Adipose tissue (tissue), 3 donors: ENCODE measurements around the gene CCR1. TPM values are rescaled to one million over a fixed set of nuclear protein-coding genes. Genes with fewer than 3 reads are reported as not detected.
"Not testable (repeated sequence)": the region's sequence is repeated elsewhere in the genome, so short reads cannot be mapped to it uniquely, and the experiment has no call there.

Experiments used
- H3K27ac ChIP-seq: one replicate; pipeline ENCODE4 v1.5.1; 2013; ENCODE audit warnings: low read depth, low read length
- WGBS, 3 donors: extraction: QIAGEN DNeasy Blood & Tissue Kit; methylation state at CpG; one replicate each; pipeline ENCODE4 v1.1.7; 2013; 5-methylcytosine and 5-hydroxymethylcytosine counted together
- polyA plus RNA-seq, 3 donors: library from polyadenylated mRNA; stranded (reverse); fragments of 200-250 nt; gene quantifications; one replicate each; pipeline ENCODE4 v1.2.3, GENCODE V29; 2013
- donor health status: healthy with polysubstance abuse.
- donor health status: Bipolar disorder and iron deficiency.
- donor health status: healthy.

The CCR1 gene
- polyA plus RNA-seq, 3 donors, result 1.3 to 15.5 (median 5.5) TPM

DNA sequence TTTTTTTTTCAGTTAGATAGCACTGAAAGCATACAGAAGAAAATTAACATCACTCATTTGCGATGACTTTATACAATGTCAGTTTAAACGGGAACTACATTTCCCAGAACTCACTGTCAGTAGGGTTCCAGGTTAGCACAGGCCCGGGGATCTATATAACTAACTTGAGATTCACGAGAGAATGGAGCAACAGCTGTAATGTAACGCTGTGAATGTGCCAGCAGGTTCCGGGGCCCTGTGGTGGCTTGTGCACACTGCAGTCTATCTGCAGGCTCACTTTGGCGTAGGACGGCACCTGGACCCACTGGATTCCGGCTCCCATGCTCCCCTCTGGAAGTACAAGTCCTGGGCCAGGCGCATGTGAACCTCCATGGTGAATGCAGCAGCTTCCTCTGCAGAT lies 19.4 kb downstream of the CCR1 start:
- WGBS, 3 donors, result 92 to 94% (median 94%) methylated on average over 10 of the region's 10 CpGs
- H3K27ac ChIP-seq, result no peak overlapping the region

DNA sequence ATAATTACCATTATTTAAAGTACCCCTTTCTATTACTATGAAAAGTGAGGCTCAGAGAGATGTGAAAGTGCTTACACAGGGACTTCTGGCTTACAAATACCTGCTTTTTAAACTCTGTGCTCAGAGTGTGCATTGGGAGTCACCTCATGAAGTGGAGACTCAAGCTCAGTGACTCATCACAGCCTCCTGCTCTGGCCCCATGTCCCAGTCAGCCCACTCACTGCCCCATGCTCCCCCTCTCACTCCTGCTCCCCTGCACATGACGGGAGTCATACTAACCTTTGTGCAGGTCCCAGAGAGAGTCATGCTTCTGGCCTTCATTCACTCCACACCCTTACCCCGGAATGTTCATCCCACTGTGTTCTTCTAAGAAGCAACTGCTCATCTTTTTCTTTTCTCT lies 20.2 kb downstream of the CCR1 start:
- no peak overlapping the region for H3K27ac ChIP-seq
- whole genome bisulfite sequencing, 3 donors, result 84 to 89% (median 85%) methylated on average over 2 of the region's 2 CpGs

GRCh38 chr3:46187341-46187700 lies 20.8 kb downstream of the CCR1 start:
- WGBS, 3 donors, result 94 to 97% (median 95%) methylated on average over 2 of the region's 2 CpGs
- no peak overlapping the region for H3K27ac ChIP-seq

DNA sequence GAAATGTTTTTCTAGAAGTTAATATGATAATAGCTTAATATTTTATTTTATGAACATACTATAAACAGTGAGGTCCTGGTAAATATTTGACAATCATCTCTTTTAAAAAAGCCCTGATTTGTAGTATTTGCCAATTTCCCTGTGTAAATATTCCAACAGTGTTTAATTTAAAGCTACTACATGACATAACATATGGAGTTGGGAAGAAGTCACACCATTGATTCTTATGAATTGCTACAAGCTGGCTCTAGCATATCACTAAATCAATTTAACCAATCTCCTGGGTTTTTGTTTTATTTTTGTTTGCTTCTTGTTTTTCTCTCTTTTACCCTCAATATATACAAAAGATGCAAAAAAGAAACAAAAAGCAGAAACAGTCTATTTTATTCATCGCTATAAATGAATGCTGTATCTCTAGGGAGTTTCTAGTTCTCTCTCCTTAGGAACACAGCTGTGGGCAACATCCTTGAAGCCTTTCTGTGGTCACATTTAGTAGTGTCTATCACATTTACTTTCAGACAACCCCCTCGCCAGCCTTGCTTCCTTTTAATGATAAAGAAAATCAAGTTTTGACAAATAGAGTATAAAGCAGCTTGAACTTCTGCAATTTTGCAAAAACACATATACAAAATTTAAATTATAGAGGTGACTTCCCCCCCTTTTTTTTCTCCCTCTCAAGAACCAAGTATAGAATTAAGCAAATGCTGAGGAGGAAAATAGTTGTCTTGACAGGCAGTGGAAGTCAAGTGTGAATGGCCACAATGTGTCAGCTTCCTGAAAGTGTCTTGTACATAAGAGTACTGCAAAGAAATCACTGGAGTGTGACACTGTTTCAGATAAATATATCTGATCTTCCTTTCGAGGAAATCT lies 21.4 kb downstream of the CCR1 start:
- WGBS, 3 donors, result 50 to 61% (median 50%) methylated on average over 3 of the region's 3 CpGs
- no peak overlapping the region for H3K27ac ChIP-seq

- no peak overlapping the region for H3K27ac ChIP-seq
- 89 to 100% (median 100%) methylated on average over 1 of the region's 1 CpG for WGBS, 3 donors
Measured at GRCh38 chr3:46184469-46184868, 23.6 kb downstream of the CCR1 start.

DNA sequence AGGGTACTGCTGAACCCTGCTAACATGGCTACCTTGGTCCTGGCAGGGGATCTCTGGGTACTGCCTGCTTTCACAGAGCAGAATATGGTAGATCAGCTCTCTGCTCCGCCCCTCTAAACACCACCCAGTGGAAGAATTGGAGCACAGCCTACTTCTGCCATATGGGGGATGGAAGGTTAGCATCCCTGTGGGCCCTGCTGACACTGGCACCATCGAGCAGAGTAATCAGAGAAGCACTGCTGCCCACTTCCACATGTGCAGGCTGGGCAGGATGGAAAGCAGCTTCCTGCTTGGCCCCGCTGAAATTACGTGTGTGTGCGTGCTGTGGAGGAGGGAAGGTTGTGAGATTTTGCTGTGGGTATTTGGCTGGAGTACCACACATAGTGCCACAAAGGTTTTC lies 24.8 kb downstream of the CCR1 start:
- 53 to 72% (median 59%) methylated on average over 5 of the region's 5 CpGs for WGBS, 3 donors
- no peak overlapping the region for H3K27ac ChIP-seq

GRCh38 chr3:46168583-46169345 lies 39.3 kb downstream of the CCR1 start:
- H3K27ac ChIP-seq, result no peak overlapping the region
- WGBS, 3 donors, result 58 to 82% (median 81%) methylated on average over 2 of the region's 2 CpGs

DNA sequence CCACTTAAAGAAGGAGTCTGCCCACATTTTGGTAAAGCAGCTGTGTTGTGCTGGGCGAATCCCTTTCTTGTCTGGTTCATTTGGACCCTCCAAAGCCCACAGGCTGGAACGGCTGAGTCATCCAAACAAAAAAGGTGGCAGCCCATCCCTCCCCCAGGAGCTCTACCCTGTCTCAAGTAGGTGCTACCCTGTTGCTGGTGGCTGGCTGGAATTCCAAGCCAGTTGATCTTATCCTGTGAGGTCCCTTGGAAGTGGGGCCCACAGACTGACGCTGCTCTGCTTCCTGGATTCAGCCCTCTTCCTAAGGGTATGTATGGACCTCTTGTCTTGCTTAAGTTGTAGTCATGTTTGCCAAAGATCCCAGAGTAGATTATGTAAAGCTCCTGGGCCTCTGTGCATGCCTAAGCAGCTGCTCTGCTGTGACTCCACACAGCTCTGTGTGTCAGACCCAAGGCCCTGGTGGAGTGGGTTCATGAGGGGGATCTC lies 44.5 kb downstream of the CCR1 start:
- H3K27ac ChIP-seq, result no peak overlapping the region
- WGBS, 3 donors, result 60 to 77% (median 72%) methylated on average over 3 of the region's 3 CpGs

DNA sequence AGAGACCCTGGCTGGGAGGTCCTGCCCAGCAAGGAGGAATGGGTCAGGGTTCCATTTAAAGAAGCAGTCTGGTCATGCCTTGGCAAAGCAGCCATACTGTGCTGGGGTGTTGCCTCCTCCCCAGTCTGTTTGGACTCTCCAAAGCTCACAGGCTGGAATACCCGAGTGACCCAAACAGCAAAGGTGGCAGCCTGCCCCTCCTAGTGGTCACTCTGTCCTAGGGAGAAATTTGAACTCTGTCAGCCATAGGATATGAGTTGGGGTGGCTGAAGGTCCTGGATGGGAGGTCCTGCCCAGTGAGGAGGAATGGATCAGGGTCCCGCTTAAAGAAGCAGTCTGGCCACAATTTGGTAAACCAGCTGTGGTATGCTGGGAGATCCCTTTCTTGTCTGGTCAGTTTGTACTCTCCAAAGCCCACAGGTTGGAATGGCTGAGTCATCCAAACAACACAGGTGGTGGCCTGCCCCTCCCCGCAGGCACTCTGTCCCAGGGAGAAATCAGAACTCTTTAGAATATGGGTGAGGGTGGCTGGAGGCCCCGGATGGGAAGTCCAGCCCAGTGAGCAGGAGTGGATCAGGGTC lies 45.0 kb downstream of the CCR1 start:
- H3K27ac ChIP-seq, result no peak overlapping the region
- 60 to 90% (median 87%) methylated on average over 4 of the region's 4 CpGs for WGBS, 3 donors

- 43 to 77% (median 73%) methylated on average over 1 of the region's 1 CpG for WGBS, 3 donors
- H3K27ac ChIP-seq, result not testable (repeated sequence)
Measured at GRCh38 chr3:46157685-46158084, 50.4 kb downstream of the CCR1 start.

DNA sequence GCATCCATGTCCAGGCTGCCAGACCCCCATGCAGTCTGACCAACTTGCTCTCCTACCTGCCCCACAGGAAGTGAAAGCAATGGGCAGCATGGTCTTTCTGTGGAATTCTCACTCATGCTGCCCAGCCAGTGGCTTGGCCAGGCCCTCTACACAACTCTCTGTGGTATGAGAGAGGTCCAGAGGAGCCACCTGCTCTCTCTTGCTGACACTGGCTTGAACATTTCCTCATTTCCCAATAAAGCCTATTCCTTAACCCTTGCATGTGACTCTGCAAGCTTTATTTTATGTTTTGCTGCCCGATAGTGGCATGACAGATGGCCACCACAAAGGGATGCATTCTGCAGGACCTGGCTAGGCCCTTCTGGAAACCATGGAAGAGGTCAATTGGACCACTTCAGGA lies 53.8 kb downstream of the CCR1 start:
- H3K27ac ChIP-seq, result no peak overlapping the region
- 61 to 92% (median 74%) methylated on average over 1 of the region's 1 CpG for WGBS, 3 donors

Other genes starting within 250 kb of the CCR1 start
- 10 to 100 TPM in 2 of 3 donors, 1 to 10 TPM in 1; 7.0 to 17.4 (median 14.3) TPM for gene FYCO1, start 212.5 kb downstream of the CCR1 start, polyA plus RNA-seq
- under 1 TPM in 2 of 3 donors, not detected in 1; 0.01 to 0.06 TPM for gene XCR1, start 180.8 kb downstream of the CCR1 start, polyA plus RNA-seq
- under 1 TPM in 1 of 3 donors, not detected in 2; 0.04 TPM for gene CCR3, start 34.1 kb upstream of the CCR1 start, polyA plus RNA-seq
- 1 to 10 TPM in 1 of 3 donors, under 1 TPM in 2; 0.11 to 2.2 (median 0.32) TPM for gene CCR2, start 145.8 kb upstream of the CCR1 start, polyA plus RNA-seq
- gene CCR5, start 162.6 kb upstream of the CCR1 start, polyA plus RNA-seq, result 1 to 10 TPM in 1 of 3 donors, under 1 TPM in 2; 0.22 to 1.1 (median 0.90) TPM
- gene CCRL2, start 198.9 kb upstream of the CCR1 start, polyA plus RNA-seq, result 1 to 10 TPM in 2 of 3 donors, under 1 TPM in 1; 0.67 to 5.5 (median 2.0) TPM